Stimulated activated naive CD8-positive, alpha-beta T cell treated with anti-CD3 and anti-CD28 coated beads, Interleukin-15, amount 100 ng/mL, for 72 hours (primary cell): ENCODE results near the gene FANCC.

ENCODE experiments used
- ATAC-seq: fragments of 150-1000 bp; cut with Tn5 transposase; 2 replicates; pipeline ENCODE4 v1.10.0; 2021; ENCODE audit warnings: mild to moderate bottlenecking, moderate library complexity
- DNase-seq, 2 donors: peaks; one replicate each; pipeline ENCODE4 v3.0.0; 2021 to 2022
- H3K27ac Mint-ChIP-seq, 2 donors: one replicate each; pipeline ENCODE4 v1.8.0; 2022; ENCODE audit warnings: mild to moderate bottlenecking in 2 of 2, mixed read lengths in 2 of 2, moderate library complexity in 2 of 2
- H3K27me3 Mint-ChIP-seq: one replicate; pipeline ENCODE4 v1.8.0; 2022; ENCODE audit warnings: mixed read lengths
- H3K4me1 Mint-ChIP-seq: one replicate; pipeline ENCODE4 v1.8.0; 2022; ENCODE audit warnings: mild to moderate bottlenecking, mixed read lengths
- H3K4me3 Mint-ChIP-seq, 2 donors: one replicate each; pipeline ENCODE4 v1.8.0; 2022; ENCODE audit warnings: mild to moderate bottlenecking in 2 of 2, mixed read lengths in 2 of 2, moderate library complexity in 1 of 2
- H3K9me3 Mint-ChIP-seq, 2 donors: one replicate each; pipeline ENCODE4 v1.8.0; 2022; ENCODE audit warnings: mixed read lengths in 2 of 2

The FANCC gene

GRCh38 chr9:95085861-95086563 lies 231.5 kb downstream of the FANCC start:
- Mint-ChIP-seq H3K27ac (no peak overlapping the region), H3K4me1 (peaks cover 6% of the 10 kb centered on the region), H3K9me3 (no peaks in the 10 kb centered on the region), H3K27me3 (no peaks in the 10 kb centered on the region), H3K4me3 (no peak overlapping the region)
- DNase-seq (no peak), ATAC-seq (no peak)

GRCh38 chr9:95085036-95085770 lies 232.3 kb downstream of the FANCC start:
- Mint-ChIP-seq H3K27me3 (no peaks in the 10 kb centered on the region), H3K4me3 (no peak overlapping the region), H3K27ac (no peak overlapping the region), H3K9me3 (no peaks in the 10 kb centered on the region), H3K4me1 (peaks cover 6% of the 10 kb centered on the region)
- DNase-seq (no peak), ATAC-seq (no peak)

GRCh38 chr9:95084254-95084934 lies 233.1 kb downstream of the FANCC start:
- Mint-ChIP-seq H3K9me3 (no peaks in the 10 kb centered on the region), H3K4me3 (no peak overlapping the region), H3K4me1 (no peaks in the 10 kb centered on the region), H3K27me3 (no peaks in the 10 kb centered on the region), H3K27ac (peak overlapping the region in 1 of 2 donors; percentile 56)
- no peak for DNase-seq
- ATAC-seq: no peak

DNA sequence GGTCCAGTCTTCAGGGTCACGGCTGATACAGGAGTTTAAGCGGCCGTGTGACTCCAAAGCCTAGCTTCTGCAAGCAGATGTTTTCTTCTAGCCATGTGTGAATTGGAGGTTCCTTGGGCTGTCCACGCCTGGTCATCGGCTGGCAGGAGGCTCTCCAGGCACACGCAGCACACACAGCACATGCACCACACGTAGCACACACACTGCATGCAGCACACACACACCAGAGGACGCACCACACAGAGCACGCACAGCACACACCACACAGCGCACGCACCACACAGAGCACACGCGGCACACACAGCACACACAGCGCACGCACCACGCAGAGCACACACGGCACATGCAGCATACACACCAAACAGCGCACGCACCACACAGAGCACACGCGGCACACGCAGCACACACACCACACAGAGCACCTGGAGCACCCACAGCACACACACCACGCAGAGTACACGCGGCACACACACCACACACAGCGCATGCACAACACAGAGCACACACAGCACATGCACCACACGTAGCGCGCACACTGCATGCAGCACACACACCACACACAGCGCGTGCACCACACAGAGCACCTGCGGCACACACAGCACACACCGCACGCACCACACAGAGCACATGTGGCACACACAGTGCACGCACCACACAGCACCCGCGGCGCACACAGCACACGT lies 234.3 kb downstream of the FANCC start:
- Mint-ChIP-seq H3K9me3 (no peaks in the 10 kb centered on the region), H3K27ac (no peak overlapping the region), H3K4me1 (no peaks in the 10 kb centered on the region), H3K27me3 (no peaks in the 10 kb centered on the region), H3K4me3 (no peak overlapping the region)
- no peak for DNase-seq
- no peak for ATAC-seq

DNA sequence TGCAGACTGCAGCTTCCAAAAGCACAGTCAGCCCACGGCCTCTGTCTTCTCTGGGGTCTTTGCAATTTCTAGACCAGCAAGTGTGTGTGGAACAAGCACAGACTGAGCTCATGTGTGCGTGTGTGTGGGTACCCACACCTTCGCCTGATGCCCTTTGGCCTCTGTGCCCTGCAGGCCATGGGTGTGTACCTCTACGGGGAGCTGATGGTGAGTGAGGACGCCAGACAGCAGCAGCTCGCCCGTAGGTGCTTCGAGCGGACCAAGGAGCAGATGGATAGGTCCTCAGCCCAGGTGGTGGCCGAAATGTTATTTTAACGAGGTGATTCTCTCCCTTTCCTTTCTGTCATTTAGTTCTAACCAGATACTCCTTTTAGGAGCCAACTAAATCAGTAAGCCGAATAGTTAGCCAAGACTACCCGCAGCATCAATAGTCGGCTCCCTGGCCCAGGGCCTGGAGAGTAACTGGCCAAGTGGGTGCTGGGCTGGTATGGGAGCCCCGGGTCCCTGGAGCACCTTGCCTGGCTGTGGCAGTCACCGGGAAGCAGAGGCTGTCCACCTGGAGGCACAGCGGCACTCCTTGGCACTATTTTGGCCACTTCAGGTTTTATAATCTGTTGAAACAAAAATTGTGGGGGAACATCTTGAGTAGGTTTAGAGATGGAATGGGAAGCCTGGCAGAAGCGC lies 235.0 kb downstream of the FANCC start:
- Mint-ChIP-seq H3K27ac (no peak overlapping the region), H3K4me1 (no peaks in the 10 kb centered on the region), H3K9me3 (no peaks in the 10 kb centered on the region), H3K4me3 (no peak overlapping the region), H3K27me3 (no peaks in the 10 kb centered on the region)
- no peak for DNase-seq
- ATAC-seq: no peak

DNA sequence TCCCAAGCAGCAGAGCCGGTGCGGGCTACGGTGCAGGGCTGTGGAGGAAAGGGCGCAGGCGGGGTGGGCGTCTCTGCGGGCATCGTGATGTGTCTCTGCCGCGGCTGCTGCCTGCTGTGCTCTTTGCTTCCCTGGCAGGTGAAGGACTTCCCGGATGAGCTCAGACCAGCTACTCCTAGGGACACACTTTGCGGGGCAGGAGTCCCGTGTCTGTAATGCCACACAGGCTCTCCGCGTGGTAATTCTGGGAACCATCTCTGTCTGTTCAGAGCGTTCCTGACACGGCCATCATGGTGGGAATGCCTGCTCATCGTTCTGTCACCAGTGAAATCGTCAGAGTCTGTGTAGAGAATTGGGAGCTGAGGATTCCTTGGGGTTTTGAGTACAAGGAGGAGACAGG lies 235.5 kb downstream of the FANCC start:
- Mint-ChIP-seq H3K4me3 (no peak overlapping the region), H3K9me3 (no peaks in the 10 kb centered on the region), H3K27me3 (no peaks in the 10 kb centered on the region), H3K27ac (peak overlapping the region in 1 of 2 donors; percentile 54), H3K4me1 (no peaks in the 10 kb centered on the region)
- ATAC-seq (no peak), DNase-seq (no peak)

GRCh38 chr9:95080961-95081647 lies 236.4 kb downstream of the FANCC start:
- no peak overlapping the region for H3K27ac Mint-ChIP-seq
- H3K9me3 Mint-ChIP-seq: no peaks in the 10 kb centered on the region
- ATAC-seq: no peak
- H3K4me1 Mint-ChIP-seq: no peaks in the 10 kb centered on the region
- no peaks in the 10 kb centered on the region for H3K27me3 Mint-ChIP-seq
- no peak for DNase-seq
- no peak overlapping the region for H3K4me3 Mint-ChIP-seq

- Mint-ChIP-seq H3K9me3 (no peaks in the 10 kb centered on the region), H3K4me3 (no peak overlapping the region), H3K4me1 (no peaks in the 10 kb centered on the region), H3K27ac (no peak overlapping the region), H3K27me3 (no peaks in the 10 kb centered on the region)
- no peak for ATAC-seq
- DNase-seq: no peak
Measured at GRCh38 chr9:95079461-95079860, 238.0 kb downstream of the FANCC start.

DNA sequence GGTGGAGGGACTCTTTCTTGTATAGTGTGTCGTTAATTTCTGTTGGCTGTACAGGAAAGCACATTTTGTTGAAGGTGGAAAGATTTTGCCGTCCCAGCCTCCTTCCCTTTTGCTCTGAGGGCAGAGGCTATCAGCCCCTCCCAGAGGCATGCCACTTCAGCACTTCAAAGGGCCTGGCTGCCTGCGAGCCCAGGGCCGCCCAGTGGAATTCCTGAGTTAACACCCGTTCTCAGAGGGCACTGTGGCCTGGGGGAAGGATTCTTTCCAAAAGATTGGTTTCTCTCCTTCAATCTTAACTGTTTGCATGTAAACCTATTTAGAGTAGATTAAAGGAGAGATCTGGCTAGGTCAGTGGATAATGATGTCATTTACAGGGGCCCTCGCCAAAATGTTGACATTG lies 238.6 kb downstream of the FANCC start:
- no peaks in the 10 kb centered on the region for H3K4me1 Mint-ChIP-seq
- no peak overlapping the region for H3K4me3 Mint-ChIP-seq
- no peaks in the 10 kb centered on the region for H3K27me3 Mint-ChIP-seq
- no peaks in the 10 kb centered on the region for H3K9me3 Mint-ChIP-seq
- ATAC-seq (no peak), DNase-seq (no peak)
- H3K27ac Mint-ChIP-seq: no peak overlapping the region

DNA sequence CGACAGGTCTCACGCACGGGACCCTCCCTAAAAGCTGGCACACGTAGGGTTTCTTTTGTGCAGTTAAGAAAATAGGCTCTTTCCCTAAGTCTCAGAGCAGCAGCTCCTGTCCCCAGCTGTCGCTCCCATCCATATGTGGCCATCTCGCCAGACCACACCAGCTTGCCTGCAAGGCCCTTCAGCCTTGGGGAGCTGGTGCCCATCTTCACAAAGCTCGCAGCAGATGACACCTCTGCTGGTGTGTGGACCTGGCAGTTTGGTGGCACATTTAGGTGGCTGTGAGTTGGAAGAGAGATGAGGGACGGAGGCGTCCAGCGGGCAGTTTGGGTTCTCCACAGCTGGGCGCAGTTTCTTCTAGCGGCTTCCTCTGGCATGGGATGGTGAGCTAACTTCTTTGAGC lies 239.0 kb downstream of the FANCC start:
- H3K27ac Mint-ChIP-seq: no peak overlapping the region
- H3K27me3 Mint-ChIP-seq: no peaks in the 10 kb centered on the region
- H3K4me1 Mint-ChIP-seq: no peaks in the 10 kb centered on the region
- DNase-seq: no peak
- H3K4me3 Mint-ChIP-seq: no peak overlapping the region
- ATAC-seq: no peak
- H3K9me3 Mint-ChIP-seq: no peaks in the 10 kb centered on the region

DNA sequence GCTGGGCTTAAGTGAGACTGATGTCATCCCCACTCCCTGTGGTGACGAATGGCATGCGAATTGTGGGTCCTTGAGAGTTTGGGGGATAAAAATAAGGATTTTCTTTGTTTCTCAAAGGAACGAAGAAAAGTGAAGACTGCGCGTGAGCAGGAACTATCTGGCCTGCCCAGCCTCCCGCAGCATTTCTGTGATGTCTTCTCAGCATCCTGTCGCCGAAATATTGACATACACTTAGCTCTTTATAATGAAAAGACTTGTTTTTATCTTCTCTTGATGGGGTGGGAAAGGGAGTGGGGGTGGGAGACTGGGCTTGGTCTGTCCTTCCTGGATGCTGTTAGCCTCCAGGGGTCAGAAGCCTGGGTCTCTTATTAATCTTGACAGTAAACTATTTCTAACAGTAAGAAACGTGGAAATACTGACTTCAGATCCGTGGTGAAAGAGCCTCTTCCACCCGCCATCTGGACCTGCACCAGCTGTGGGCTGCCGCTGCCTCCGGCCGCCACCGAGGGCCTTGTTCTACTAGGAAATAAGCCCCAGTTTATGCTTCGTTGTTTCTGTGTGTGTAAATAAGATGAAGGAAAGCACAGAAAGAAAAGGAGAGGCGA lies 239.6 kb downstream of the FANCC start:
- H3K9me3 Mint-ChIP-seq: no peaks in the 10 kb centered on the region
- no peak overlapping the region for H3K4me3 Mint-ChIP-seq
- no peak for ATAC-seq
- DNase-seq: no peak
- no peaks in the 10 kb centered on the region for H3K4me1 Mint-ChIP-seq
- no peaks in the 10 kb centered on the region for H3K27me3 Mint-ChIP-seq
- H3K27ac Mint-ChIP-seq: peak overlapping the region in 1 of 2 donors; percentile 46

GRCh38 chr9:95077053-95077765 lies 240.3 kb downstream of the FANCC start:
- no peak overlapping the region for H3K4me3 Mint-ChIP-seq
- no peaks in the 10 kb centered on the region for H3K27me3 Mint-ChIP-seq
- DNase-seq (no peak), ATAC-seq (no peak)
- no peaks in the 10 kb centered on the region for H3K4me1 Mint-ChIP-seq
- no peak overlapping the region for H3K27ac Mint-ChIP-seq
- no peaks in the 10 kb centered on the region for H3K9me3 Mint-ChIP-seq

- no peak for ATAC-seq
- H3K27ac Mint-ChIP-seq: no peak overlapping the region
- H3K4me1 Mint-ChIP-seq: no peaks in the 10 kb centered on the region
- no peaks in the 10 kb centered on the region for H3K9me3 Mint-ChIP-seq
- H3K27me3 Mint-ChIP-seq: no peaks in the 10 kb centered on the region
- DNase-seq: no peak
- no peak overlapping the region for H3K4me3 Mint-ChIP-seq
Measured at GRCh38 chr9:95076696-95077052, 240.8 kb downstream of the FANCC start.

- Mint-ChIP-seq H3K4me1 (no peaks in the 10 kb centered on the region), H3K27me3 (no peaks in the 10 kb centered on the region), H3K4me3 (no peak overlapping the region), H3K27ac (no peak overlapping the region), H3K9me3 (no peaks in the 10 kb centered on the region)
- ATAC-seq: no peak
- no peak for DNase-seq
Measured at GRCh38 chr9:95075700-95076099, 241.8 kb downstream of the FANCC start.
